Spinal cord (tissue), 10 donors: ENCODE results near the gene NCCRP1. TPM values are rescaled to one million over a fixed set of nuclear protein-coding genes. Genes with fewer than 3 reads are reported as not detected.
A peak's percentile ranks its signal among the peaks of the same experiment; 100 is the strongest.

ENCODE experiments used
- DNase-seq, 6 donors: peaks; one replicate each; pipeline versions ENCODE4 v3.0.0 to v3.0.0-alpha.2; 2013 to 2015; ENCODE audit warnings: low spot score in 6 of 6, low read depth in 4 of 6
- H3K27ac ChIP-seq: one replicate; pipeline ENCODE4 v1.5.1; 2013; ENCODE audit warnings: low read depth, low read length, control low read depth
- H3K27me3 ChIP-seq: one replicate; pipeline ENCODE4 v1.6.1; 2013; ENCODE audit warnings: low read length; ENCODE audit not compliant: control insufficient read depth, insufficient read depth
- H3K36me3 ChIP-seq: one replicate; pipeline ENCODE4 v1.6.1; 2013; ENCODE audit warnings: low read length; ENCODE audit not compliant: control insufficient read depth, insufficient read depth
- H3K4me1 ChIP-seq: one replicate; pipeline ENCODE4 v1.6.1; 2013; ENCODE audit warnings: low read length; ENCODE audit not compliant: control insufficient read depth, insufficient read depth
- H3K4me3 ChIP-seq: one replicate; pipeline ENCODE4 v1.5.1; 2013; ENCODE audit warnings: low read depth, low read length, control low read depth
- H3K9me3 ChIP-seq: one replicate; pipeline ENCODE4 v1.6.1; 2013; ENCODE audit warnings: low read length; ENCODE audit not compliant: control insufficient read depth, insufficient read depth
- WGBS: methylation state at CpG from one replicate; pipeline ENCODE4 v1.1.5; 2013; ENCODE audit warnings: missing lambda C conversion rate; ENCODE audit not compliant: insufficient coverage; 5-methylcytosine and 5-hydroxymethylcytosine counted together
- polyA plus RNA-seq, 2 donors: library from polyadenylated mRNA; unstranded; fragments of 120-200 nt; gene quantifications; one replicate each; pipeline ENCODE4 v1.2.1, GENCODE V29; 2013; ENCODE audit not compliant: insufficient read length in 2 of 2
- total RNA-seq, 2 donors: library from RNA; depleted of rRNA in 1 of 2; stranded (reverse); fragments of 120-200 nt in 1 of 2; fragments of >200 nt in 1 of 2; gene quantifications; one replicate each; pipeline versions ENCODE4 v1.2.3 to v1.2.4, GENCODE V29; 2013 to 2014
- donor health status: healthy.

Gene NCCRP1
- total and polyA plus RNA-seq, 4 donors = 0.10 to 0.29 (median 0.16) TPM

GRCh38 chr19:39155114-39155700 lies 41.6 kb upstream of the NCCRP1 start:
- H3K36me3 ChIP-seq = peaks cover 41% of the 10 kb centered on the region
- H3K4me3 ChIP-seq = no peak overlapping the region
- DNase-seq = no peak
- no peaks in the 10 kb centered on the region for H3K9me3 ChIP-seq
- WGBS = 82% methylated on average over 11 of the region's 11 CpGs
- H3K27ac ChIP-seq = no peak overlapping the region
- H3K27me3 ChIP-seq = no peaks in the 10 kb centered on the region
- peaks cover 38% of the 10 kb centered on the region for H3K4me1 ChIP-seq

DNA sequence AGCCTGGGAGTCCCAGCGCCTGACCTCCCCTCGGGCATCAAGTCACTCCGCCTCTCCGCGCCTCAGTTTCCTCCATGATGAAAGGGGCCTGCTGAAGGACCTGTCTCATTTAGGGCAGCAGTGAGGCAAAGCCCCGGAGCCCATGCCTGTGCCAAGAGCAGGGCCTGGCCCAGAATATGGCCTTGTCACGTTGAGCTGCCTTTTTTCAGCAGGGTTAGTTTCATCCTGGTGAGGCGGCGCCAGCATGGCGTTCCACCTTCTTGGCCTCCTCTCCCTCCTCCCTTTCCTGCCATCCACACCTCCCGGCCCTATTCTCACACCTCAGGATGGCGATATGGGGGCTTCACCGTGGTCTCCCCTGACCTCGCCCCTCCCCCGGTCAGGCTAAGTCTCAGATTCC lies 41.0 kb upstream of the NCCRP1 start:
- Histone ChIP-seq H3K27me3 (no peaks in the 10 kb centered on the region), H3K9me3 (no peaks in the 10 kb centered on the region), H3K36me3 (peaks cover 41% of the 10 kb centered on the region), H3K27ac (no peak overlapping the region), H3K4me3 (no peak overlapping the region), H3K4me1 (peaks cover 43% of the 10 kb centered on the region)
- 89% methylated on average over 11 of the region's 15 CpGs for WGBS
- no peak for DNase-seq

DNA sequence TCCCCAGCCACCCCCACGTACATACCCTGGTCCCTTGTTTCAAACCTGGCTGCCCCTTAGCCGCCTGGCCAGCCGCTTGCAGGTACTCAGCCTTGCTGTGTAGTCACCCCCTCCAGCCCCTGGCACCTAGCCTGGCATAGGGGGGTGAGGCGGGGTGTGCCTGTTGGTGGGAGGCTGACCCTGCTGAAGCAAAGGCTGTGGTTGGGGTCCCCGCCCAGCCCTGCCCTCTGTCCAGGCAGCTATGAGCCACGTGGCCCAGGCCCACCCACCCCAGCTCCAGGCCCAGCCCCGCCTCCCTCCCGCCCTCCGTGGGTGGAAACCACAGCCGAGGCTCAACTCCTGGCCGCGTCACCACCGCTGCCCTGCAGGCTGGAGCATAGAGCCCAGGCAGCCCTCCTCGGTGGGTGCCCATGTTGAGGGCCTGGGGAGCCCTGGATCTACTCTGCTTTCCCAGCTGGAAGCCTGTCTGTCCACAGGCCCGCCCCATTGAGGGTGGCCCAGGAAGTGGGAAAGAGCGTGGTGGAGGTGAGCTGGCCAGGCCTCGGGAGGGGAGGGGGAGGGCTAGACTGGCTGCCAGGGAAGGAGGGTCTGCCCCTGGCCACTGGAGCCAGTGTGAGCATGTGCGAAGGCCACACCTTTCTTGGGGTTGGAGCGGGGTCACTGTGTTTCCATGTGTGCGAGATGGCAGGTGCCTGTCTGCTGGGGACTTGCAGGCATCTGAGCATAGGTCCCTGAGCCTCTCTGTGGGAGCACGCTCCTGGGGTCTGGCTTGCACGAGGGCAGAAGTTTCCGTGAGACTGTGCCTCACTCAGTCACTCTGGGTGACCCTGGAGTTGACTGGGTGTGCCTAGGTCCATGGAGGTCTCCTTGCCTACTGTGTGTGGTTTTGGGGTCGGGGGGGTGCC lies 40.2 kb upstream of the NCCRP1 start:
- Histone ChIP-seq H3K36me3 (peaks cover 47% of the 10 kb centered on the region), H3K27me3 (no peaks in the 10 kb centered on the region), H3K4me1 (peaks cover 51% of the 10 kb centered on the region), H3K27ac (no peak overlapping the region), H3K9me3 (no peaks in the 10 kb centered on the region), H3K4me3 (peak overlapping the region; percentile 18)
- DNase-seq = no peak
- WGBS = 75% methylated on average over 22 of the region's 24 CpGs

- H3K36me3 ChIP-seq = peaks cover 48% of the 10 kb centered on the region
- no peaks in the 10 kb centered on the region for H3K27me3 ChIP-seq
- H3K27ac ChIP-seq = no peak overlapping the region
- DNase-seq = no peak
- no peaks in the 10 kb centered on the region for H3K9me3 ChIP-seq
- peaks cover 51% of the 10 kb centered on the region for H3K4me1 ChIP-seq
- WGBS = 84% methylated on average over 21 of the region's 23 CpGs
- peak overlapping the region; percentile 18 for H3K4me3 ChIP-seq
Measured at GRCh38 chr19:39157275-39157996, 39.3 kb upstream of the NCCRP1 start.

GRCh38 chr19:39157997-39158389 lies 38.8 kb upstream of the NCCRP1 start:
- 96% methylated on average over 13 of the region's 15 CpGs for WGBS
- Histone ChIP-seq H3K27ac (no peak overlapping the region), H3K9me3 (no peaks in the 10 kb centered on the region), H3K4me1 (peaks cover 53% of the 10 kb centered on the region), H3K36me3 (peaks cover 52% of the 10 kb centered on the region), H3K27me3 (no peaks in the 10 kb centered on the region), H3K4me3 (no peak overlapping the region)
- DNase-seq = no peak

DNA sequence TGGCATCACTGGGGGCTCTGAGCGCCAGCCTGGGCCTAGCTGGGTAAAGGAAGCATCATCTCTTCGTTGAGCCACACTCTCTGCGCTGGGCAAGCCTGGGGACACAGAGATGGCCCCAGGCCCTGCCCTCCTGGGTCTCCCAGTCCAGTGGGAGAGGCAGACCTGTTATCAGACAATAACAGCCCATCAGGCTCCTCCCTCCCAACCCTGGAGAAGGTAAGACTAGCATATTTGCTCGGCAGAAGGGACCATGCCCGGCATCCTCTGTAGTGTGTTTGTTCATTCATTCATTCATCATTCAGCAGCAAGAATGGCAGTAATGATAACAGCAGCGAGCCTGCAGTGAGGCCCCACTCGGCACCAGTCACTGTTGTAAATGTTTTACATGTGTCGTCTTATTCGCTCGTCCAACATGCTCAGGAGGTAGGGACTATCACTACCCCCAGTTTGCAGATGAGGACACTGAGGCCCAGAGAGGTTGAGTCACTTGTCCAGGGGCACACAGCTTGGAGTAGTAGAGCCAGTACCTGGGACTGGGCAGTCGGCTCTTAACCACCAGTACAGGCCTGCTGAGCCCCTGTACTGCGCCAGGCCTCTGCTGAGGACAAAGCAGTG lies 38.0 kb upstream of the NCCRP1 start:
- H3K27ac ChIP-seq = no peak overlapping the region

DNA sequence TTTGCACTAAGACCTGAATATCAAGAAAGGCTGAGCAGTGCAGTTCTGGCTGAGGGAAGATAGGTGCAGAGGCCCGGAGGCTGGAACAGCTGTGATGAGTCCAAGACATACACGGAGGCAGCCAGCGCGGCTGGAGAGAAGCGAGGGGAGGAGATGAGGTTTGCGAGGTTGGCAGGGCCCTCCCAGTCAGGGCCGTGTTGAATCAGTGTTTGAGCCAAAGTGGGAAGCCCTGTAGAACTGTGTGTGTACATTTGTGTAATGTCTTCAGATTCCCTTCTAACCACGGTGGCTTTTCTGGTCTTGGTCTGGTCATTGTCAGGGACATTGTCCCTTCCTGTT lies 36.3 kb upstream of the NCCRP1 start:
- H3K27me3 ChIP-seq = no peaks in the 10 kb centered on the region
- peak in 1 of 6 donors; percentile 69 for DNase-seq
- WGBS = 65% methylated on average over 7 of the region's 8 CpGs
- H3K4me1 ChIP-seq = peaks cover 52% of the 10 kb centered on the region
- no peaks in the 10 kb centered on the region for H3K9me3 ChIP-seq
- no peak overlapping the region for H3K4me3 ChIP-seq
- peaks cover 58% of the 10 kb centered on the region for H3K36me3 ChIP-seq
- H3K27ac ChIP-seq = peak overlapping the region; percentile 47

More for the DNA sequence above, 38.0 kb upstream of the NCCRP1 start:
- Histone ChIP-seq H3K9me3 (no peaks in the 10 kb centered on the region), H3K4me1 (peaks cover 55% of the 10 kb centered on the region), H3K4me3 (no peak overlapping the region), H3K36me3 (peaks cover 57% of the 10 kb centered on the region), H3K27me3 (no peaks in the 10 kb centered on the region)
- 86% methylated on average over 8 of the region's 12 CpGs for WGBS
- DNase-seq = no peak

- no peaks in the 10 kb centered on the region for H3K9me3 ChIP-seq
- 90% methylated on average over 19 of the region's 21 CpGs for WGBS
- no peak for DNase-seq
- H3K4me3 ChIP-seq = no peak overlapping the region
- peaks cover 53% of the 10 kb centered on the region for H3K36me3 ChIP-seq
- H3K27me3 ChIP-seq = no peaks in the 10 kb centered on the region
- H3K4me1 ChIP-seq = peaks cover 46% of the 10 kb centered on the region
- peak overlapping the region; percentile 47 for H3K27ac ChIP-seq
Measured at GRCh38 chr19:39160889-39161672, 35.7 kb upstream of the NCCRP1 start.
